NCI-H1105 (cell line): ENCODE measurements around the gene UBB.

Experiments used
- DNase-seq: peaks from one replicate; lab custom pipeline; 2025; lab: John Stamatoyannopoulos, UW

Gene UBB

GRCh38 chr17:16417896-16418684, 37.2 kb downstream of the UBB start:
- DNase-seq, result no peak

GRCh38 chr17:16418685-16419068, 37.8 kb downstream of the UBB start:
- no peak for DNase-seq

- no peak for DNase-seq
Observed at GRCh38 chr17:16419074-16419928, 38.4 kb downstream of the UBB start.

GRCh38 chr17:16419929-16420271, 39.0 kb downstream of the UBB start:
- no peak for DNase-seq

GRCh38 chr17:16422416-16422815, 41.5 kb downstream of the UBB start:
- DNase-seq, result no peak

GRCh38 chr17:16423226-16423872, 42.5 kb downstream of the UBB start:
- DNase-seq, result no peak

GRCh38 chr17:16425202-16425601, 44.3 kb downstream of the UBB start:
- no peak for DNase-seq

- no peak for DNase-seq
Observed at GRCh38 chr17:16425698-16426659, 45.1 kb downstream of the UBB start.

GRCh38 chr17:16427020-16427419, 46.1 kb downstream of the UBB start:
- no peak for DNase-seq

- DNase-seq, result peak; percentile 23
Observed at GRCh38 chr17:16428098-16428882, 47.4 kb downstream of the UBB start.

GRCh38 chr17:16429083-16429482, 48.2 kb downstream of the UBB start:
- no peak for DNase-seq

GRCh38 chr17:16430650-16431049, 49.8 kb downstream of the UBB start:
- DNase-seq, result no peak

GRCh38 chr17:16432017-16432416, 51.1 kb downstream of the UBB start:
- DNase-seq, result no peak
